PC-3 (cell line): ENCODE results near the gene CALN1. TPM values are rescaled to one million over a fixed set of nuclear protein-coding genes. Genes with fewer than 3 reads are reported as not detected.

Experiments
- ATAC-seq: fragments of 200-7000 bp; cut with Tn5 transposase; 2 replicates; pipeline ENCODE4 v1.9.1; 2020; ENCODE audit warnings: mild to moderate bottlenecking, moderate library complexity
- BruUV-seq: library from RNA; stranded (reverse); fragments of 400-500 nt; replicated peaks from 2 replicates; lab custom pipeline; 2021; lab: Mats Ljungman, UMichigan
- CTCF ChIA-PET: fragments of 300-600 bp; sonication (Branson Sonifier 250); formaldehyde crosslinking; loops from one replicate; lab custom pipeline; 2022; ENCODE audit warnings: antibody characterized with exemption; lab: Charles Lee
- POLR2A ChIA-PET: fragments of 300-600 bp; sonication (Branson Sonifier 250); formaldehyde crosslinking; loops from one replicate; lab custom pipeline; 2022; ENCODE audit warnings: antibody characterized with exemption; ENCODE audit not compliant: unreplicated experiment; lab: Charles Lee
- DNase-seq: peaks from one replicate; pipeline ENCODE4 v3.0.0-alpha.2; 2015
- H2AFZ ChIP-seq: fragments of 300-600 bp; sonication (generic); 2 replicates; pipeline ENCODE4 v1.6.0; 2016; ENCODE audit warnings: antibody characterized with exemption, low read length
- H3F3A ChIP-seq: fragments of 300-600 bp; sonication (generic); one replicate; pipeline ENCODE4 v1.6.0; 2017; ENCODE audit warnings: antibody characterized with exemption, low read length, control low read depth, mild to moderate bottlenecking; ENCODE audit not compliant: unreplicated experiment
- H3K27ac ChIP-seq: fragments of 300-600 bp; sonication (generic); 2 replicates; pipeline ENCODE4 v1.5.1; 2016; ENCODE audit warnings: mild to moderate bottlenecking, low read length
- H3K27me3 ChIP-seq: fragments of 300-600 bp; sonication (generic); 2 replicates; pipeline ENCODE4 v1.6.1; 2016; ENCODE audit warnings: low read length, mixed read lengths
- H3K36me3 ChIP-seq: fragments of 300-600 bp; sonication (generic); 2 replicates; pipeline ENCODE4 v1.6.1; 2016; ENCODE audit warnings: low read depth, mixed run types, low read length, mixed read lengths
- H3K4me1 ChIP-seq: fragments of 300-600 bp; sonication (generic); 2 replicates; pipeline ENCODE4 v1.5.1; 2016; ENCODE audit warnings: low read length; ENCODE audit not compliant: insufficient read depth
- H3K4me2 ChIP-seq: fragments of 300-600 bp; sonication (generic); 2 replicates; pipeline ENCODE4 v1.6.0; 2016; ENCODE audit warnings: low read length
- H3K4me3 ChIP-seq: fragments of 300-600 bp; sonication (generic); 2 replicates; pipeline ENCODE4 v1.5.1; 2016; ENCODE audit warnings: mild to moderate bottlenecking, low read length, mixed read lengths
- H3K79me2 ChIP-seq: fragments of 300-600 bp; sonication (generic); 2 replicates; pipeline ENCODE4 v1.6.1; 2017; ENCODE audit warnings: low read length, mixed read lengths
- H3K9ac ChIP-seq: fragments of 300-600 bp; sonication (generic); 2 replicates; pipeline ENCODE4 v1.6.0; 2016; ENCODE audit warnings: mild to moderate bottlenecking, low read length
- H3K9me2 ChIP-seq: fragments of 300-600 bp; sonication (generic); replicated peaks from 2 replicates; pipeline ENCODE4 v1.6.1; 2016; ENCODE audit warnings: mixed run types, low read length, mixed read lengths
- H3K9me3 ChIP-seq: fragments of 300-600 bp; sonication (generic); 2 replicates; pipeline ENCODE4 v1.6.1; 2016; ENCODE audit warnings: low read length, mixed read lengths
- H4K20me1 ChIP-seq: fragments of 300-600 bp; sonication (generic); 2 replicates; pipeline ENCODE4 v1.6.1; 2016; ENCODE audit warnings: low read length, mixed read lengths
- CTCF ChIP-seq: fragments of 300-600 bp; sonication (generic); conservative IDR thresholded peaks from 2 replicates; pipeline ENCODE4 v1.5.1; 2017; ENCODE audit warnings: antibody characterized with exemption, low read depth, mild to moderate bottlenecking, low read length
- EZH2 ChIP-seq: fragments of 300-600 bp; sonication (generic); IDR thresholded peaks from one replicate; pipeline ENCODE4 v1.6.1; 2017; ENCODE audit warnings: antibody characterized with exemption, mild to moderate bottlenecking, low read length; ENCODE audit not compliant: unreplicated experiment
- EZH2phosphoT487 ChIP-seq: fragments of 300-600 bp; sonication (generic); IDR thresholded peaks from 2 replicates; pipeline ENCODE4 v1.6.1; 2018; ENCODE audit warnings: mild to moderate bottlenecking, antibody characterized with exemption, low read length, borderline replicate concordance
- intact Hi-C: fragments of 100-400 bp; cut with micrococcal nuclease; formaldehyde crosslinking; loops from 2 replicates; pipeline ENCODE4 v1.9.0; 2023
- total RNA-seq: library from RNA; depleted of rRNA; stranded (reverse); fragments of >200 nt; gene quantifications from 2 replicates; pipeline ENCODE4 v1.2.3, GENCODE V29; 2014

The CALN1 gene
- total RNA-seq, 1 experiment from 2014 or later = not detected

GRCh38 chr7:72196176-72196575 is 216.0 kb downstream of the CALN1 start:
- intact Hi-C loops = no loop called here
- Histone ChIP-seq H3F3A (no peaks in the 10 kb centered on the region), H2AFZ (no peak overlapping the region), H3K4me3 (no peak overlapping the region), H3K9me2 (no peaks in the 10 kb centered on the region), H4K20me1 (no peaks in the 10 kb centered on the region), H3K27ac (no peak overlapping the region), H3K4me1 (no peaks in the 10 kb centered on the region), H3K9ac (no peak overlapping the region), H3K27me3 (no peaks in the 10 kb centered on the region), H3K9me3 (no peaks in the 10 kb centered on the region), H3K36me3 (no peaks in the 10 kb centered on the region), H3K79me2 (no peaks in the 10 kb centered on the region), H3K4me2 (no peak overlapping the region)
- DNase-seq (no peak), ATAC-seq (no peak)
- TF ChIP-seq EZH2phosphoT487 = no peak
- TF ChIP-seq EZH2 = no peak
- TF ChIP-seq CTCF = no peak
- no TSS peak for BruUV-seq
- CTCF ChIA-PET = no interaction called here
- POLR2A ChIA-PET = no interaction called here

- DNase-seq (no peak), ATAC-seq (no peak)
- H3K9ac ChIP-seq = no peak overlapping the region
- POLR2A ChIA-PET = no interaction called here
- BruUV-seq = no TSS peak
- CTCF ChIA-PET = no interaction called here
- H3K27me3 ChIP-seq = no peaks in the 10 kb centered on the region
- no peaks in the 10 kb centered on the region for H3F3A ChIP-seq
- no peaks in the 10 kb centered on the region for H3K79me2 ChIP-seq
- H4K20me1 ChIP-seq = no peaks in the 10 kb centered on the region
- TF ChIP-seq EZH2phosphoT487 (no peak), CTCF (no peak), EZH2 (no peak)
- no peak overlapping the region for H3K4me2 ChIP-seq
- H2AFZ ChIP-seq = no peak overlapping the region
- H3K9me2 ChIP-seq = no peaks in the 10 kb centered on the region
- no peaks in the 10 kb centered on the region for H3K4me1 ChIP-seq
- H3K9me3 ChIP-seq = no peaks in the 10 kb centered on the region
- H3K27ac ChIP-seq = no peak overlapping the region
- H3K36me3 ChIP-seq = no peaks in the 10 kb centered on the region
- no peak overlapping the region for H3K4me3 ChIP-seq
- intact Hi-C loops = no loop called here
Measured at GRCh38 chr7:72190919-72191318, 221.2 kb downstream of the CALN1 start.

- no peaks in the 10 kb centered on the region for H3K36me3 ChIP-seq
- POLR2A ChIA-PET = no interaction called here
- H2AFZ ChIP-seq = no peak overlapping the region
Measured at GRCh38 chr7:72190146-72190545, 222.0 kb downstream of the CALN1 start.

More at GRCh38 chr7:72190146-72190545, 222.0 kb downstream of the CALN1 start:
- Histone ChIP-seq H3K9me2 (no peaks in the 10 kb centered on the region), H3K79me2 (no peaks in the 10 kb centered on the region), H3K4me2 (no peak overlapping the region), H3K9ac (no peak overlapping the region), H3K27me3 (no peaks in the 10 kb centered on the region), H3K9me3 (no peaks in the 10 kb centered on the region), H4K20me1 (no peaks in the 10 kb centered on the region), H3K4me1 (no peaks in the 10 kb centered on the region), H3F3A (no peaks in the 10 kb centered on the region), H3K4me3 (no peak overlapping the region), H3K27ac (no peak overlapping the region)
- intact Hi-C loops = no loop called here
- DNase-seq (no peak), ATAC-seq (no peak)
- CTCF ChIA-PET = no interaction called here
- no peak for TF ChIP-seq CTCF
- no peak for TF ChIP-seq EZH2
- TF ChIP-seq EZH2phosphoT487 = no peak
- BruUV-seq = no TSS peak
